Jurkat, Clone E6-1 (cell line): ENCODE data around the gene RMP24.

Experiments used
- DNase-seq: peaks from one replicate; pipeline ENCODE4 v3.0.0-alpha.2; 2011; ENCODE audit warnings: low read depth, low spot score
- H3K4me3 ChIP-seq: 2 replicates; pipeline ENCODE4 v1.5.1; 2011; ENCODE audit warnings: mild to moderate bottlenecking, low read length, control low read depth, moderate library complexity

RMP24 gene

DNA sequence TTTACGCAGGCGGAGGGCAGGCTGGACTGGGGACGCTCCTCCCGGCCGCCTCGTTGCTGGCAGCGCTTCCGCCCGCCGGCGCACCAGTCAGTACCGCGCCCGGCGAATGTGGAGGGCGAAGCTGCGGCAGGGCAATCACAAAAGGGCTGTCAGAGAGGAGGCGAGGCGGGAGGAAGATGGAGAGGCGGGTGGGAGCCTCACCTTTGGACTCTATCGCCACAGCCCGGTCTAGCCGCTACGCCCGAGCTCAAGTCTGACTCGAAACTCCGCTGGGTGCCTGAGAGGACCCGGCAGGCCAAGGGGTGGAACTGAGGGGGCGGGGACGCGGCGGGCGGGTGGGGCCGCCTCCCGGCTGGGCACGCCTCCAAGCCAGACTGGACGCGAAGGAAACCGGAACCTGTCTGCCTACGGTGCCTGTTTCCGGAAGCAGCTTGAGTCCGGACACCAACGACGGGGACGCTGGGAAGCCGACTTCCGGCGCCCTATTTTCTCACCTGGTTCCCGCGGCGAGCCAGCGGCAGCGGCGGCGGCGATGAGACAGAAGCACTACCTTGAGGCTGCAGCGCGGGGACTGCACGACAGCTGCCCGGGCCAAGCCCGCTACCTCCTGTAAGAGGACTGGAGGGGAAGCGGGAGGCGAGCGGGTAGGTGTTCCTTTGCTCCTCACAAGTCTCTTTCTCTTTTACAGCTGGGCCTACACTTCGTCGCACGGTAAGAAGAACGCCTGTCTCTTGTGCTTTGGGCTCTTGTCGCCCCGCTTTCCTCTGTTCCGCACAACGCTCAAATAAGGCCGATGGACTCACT lies at the start of gene RMP24:
Gene RMP24, plus strand, starts transcription at position 483 of the 804 bp plus-strand sequence.
- DNase-seq, result peak; percentile 95
- peak within 1 kb of the TSS; percentile 95 for H3K4me3 ChIP-seq

DNA sequence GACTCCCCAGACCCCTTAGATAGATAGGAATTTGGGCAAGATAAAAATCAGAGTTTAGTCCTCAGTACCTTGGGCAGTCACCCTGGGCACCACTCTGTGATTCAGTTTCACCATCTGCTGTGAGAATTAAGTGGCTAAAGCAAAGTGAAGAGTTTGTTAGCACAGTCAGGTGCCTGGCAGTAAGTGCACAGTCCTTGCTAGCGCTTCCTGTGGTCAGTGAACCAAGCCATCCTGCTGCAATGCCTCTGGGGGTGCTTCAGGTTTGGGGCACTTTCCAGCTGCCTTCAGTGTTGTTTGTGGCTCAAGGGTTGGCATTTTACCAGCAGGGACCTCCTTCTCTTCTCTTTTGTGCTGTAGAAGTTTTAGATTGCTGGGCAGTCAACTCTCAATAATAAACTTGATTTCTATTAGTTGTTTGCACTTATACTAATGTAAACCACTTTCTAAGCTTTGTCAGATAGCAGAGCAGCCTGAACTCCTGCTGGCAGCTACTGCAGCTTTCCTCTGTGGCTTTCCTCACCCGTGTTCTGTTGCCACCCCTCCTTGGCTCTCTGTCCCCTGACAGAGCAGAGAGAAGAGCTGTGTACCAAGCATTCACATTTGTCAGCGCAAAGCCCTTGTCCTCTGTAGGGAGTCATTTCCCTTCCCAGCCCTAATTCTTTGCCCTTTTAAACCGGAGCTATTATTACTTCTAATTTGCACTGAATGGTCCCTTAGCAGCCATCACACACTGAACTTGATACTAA lies 48.4 kb upstream of the RMP24 start:
- DNase-seq, result no peak
- H3K4me3 ChIP-seq, result no peak overlapping the region

DNA sequence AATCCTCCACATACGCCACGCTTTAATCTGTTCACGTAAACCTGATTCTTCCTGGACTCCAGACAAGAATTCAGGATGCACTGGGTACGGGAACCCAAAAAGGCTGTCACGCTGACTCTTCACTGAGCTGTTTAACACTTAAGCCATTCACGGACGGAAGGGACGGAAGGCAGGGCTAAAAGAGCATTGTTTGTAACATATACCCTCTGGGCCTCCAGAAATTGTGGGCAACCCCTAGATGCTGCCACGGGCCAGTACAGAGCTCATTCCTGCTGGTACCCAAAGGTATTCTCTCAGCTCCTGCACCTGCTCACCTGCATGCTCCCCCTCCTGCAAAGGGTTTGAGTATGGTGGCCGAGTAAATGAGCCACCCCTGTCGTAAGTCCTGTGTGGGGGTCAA lies 45.6 kb upstream of the RMP24 start:
- H3K4me3 ChIP-seq, result no peak overlapping the region

DNA sequence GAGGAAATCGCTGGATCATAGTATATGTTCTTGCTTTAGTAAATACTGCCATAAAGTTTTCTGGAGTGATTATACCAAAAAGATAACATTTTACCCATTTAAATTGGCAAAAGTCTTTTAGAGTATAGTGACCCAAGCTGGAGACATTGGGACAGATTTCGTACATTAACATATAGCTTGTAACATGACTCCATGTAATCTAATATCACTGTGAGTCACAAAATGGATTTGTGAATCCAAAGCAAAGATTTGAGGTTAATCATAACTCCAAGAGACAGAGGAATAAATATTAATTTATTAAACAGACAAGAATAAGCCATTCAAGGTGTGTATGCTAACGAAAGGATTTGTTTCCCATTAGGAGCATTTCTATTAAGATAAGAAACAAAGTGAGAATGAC lies 45.0 kb upstream of the RMP24 start:
- no peak overlapping the region for H3K4me3 ChIP-seq
- DNase-seq, result no peak

More for the DNA sequence above, 45.6 kb upstream of the RMP24 start:
- no peak for DNase-seq

DNA sequence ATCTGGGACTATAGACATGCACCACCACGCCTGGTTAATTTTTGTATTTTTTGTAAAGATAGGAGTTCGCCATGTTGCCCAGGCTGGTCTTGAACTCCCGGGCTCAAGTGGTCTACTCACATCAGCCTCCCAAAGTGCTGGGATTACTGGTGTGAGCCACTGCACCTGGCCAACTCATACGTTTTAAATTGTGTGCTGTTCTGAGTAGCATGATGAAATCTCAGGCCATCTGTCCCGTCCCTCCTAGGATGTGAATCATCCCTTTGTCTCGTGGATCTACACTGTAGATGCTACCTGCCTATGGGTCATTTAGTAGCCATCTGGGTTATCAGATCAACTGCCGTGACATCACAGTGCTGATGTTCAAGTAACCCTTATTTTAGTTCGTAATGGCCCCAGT lies 38.5 kb upstream of the RMP24 start:
- H3K4me3 ChIP-seq, result no peak overlapping the region
- no peak for DNase-seq

DNA sequence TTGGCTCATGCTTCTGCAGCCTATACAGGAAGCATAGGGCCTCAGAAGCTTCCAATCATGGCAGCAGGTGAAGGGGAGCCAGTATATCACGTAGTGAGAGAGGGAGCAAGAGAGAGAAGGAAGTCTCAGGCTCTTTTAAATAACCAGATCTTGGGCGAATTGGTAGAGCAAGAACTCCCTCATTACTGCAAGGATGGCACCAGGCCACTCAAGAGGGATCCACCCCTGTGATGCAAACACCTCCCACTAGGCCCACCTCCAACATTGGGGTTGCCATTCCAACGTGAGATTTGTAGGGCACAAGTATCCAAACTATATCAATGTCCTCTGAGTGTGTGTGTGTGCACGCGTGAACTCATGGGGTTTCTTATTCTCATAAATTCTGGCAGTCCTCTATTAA lies 37.6 kb upstream of the RMP24 start:
- H3K4me3 ChIP-seq, result no peak overlapping the region
- no peak for DNase-seq

DNA sequence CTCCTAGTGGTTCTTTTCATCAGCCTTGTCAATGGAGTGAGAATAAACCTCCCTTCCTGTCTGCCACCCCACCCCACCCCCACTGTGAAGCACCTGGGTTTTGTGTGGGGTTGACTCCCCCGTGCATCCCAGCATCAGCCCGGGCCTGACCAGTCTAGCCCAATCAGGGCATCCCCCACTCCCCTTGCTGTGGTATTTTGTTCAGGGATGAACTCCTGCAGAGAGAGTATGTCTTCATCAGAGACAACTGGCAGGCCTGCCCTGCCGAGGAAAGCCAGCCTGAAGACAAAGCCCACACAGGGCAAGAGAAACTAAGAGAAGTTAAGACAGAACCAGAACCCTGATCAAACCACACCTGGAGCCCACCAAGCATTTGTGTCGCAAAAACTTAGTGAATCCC lies 36.7 kb upstream of the RMP24 start:
- no peak overlapping the region for H3K4me3 ChIP-seq
- DNase-seq, result no peak

DNA sequence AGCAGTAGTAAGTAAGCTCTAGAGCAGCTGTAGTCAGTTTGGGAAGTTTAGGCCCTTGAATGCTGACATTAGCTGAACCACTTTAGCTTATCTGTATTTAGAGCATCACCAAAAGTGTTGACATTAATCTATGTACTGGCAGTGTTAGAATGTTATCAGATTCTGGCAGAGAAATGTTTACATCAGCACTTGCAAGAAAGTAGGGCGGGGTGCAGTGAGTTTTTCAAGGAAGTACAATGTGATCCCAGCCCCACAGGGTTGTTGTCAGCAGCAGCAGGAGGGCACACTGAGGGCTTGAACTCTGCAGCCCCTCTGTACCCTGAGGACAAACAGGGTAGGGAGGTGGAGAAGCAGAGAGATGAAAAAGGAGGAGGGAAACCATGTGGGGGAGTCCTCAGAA lies 35.5 kb upstream of the RMP24 start:
- no peak overlapping the region for H3K4me3 ChIP-seq
- no peak for DNase-seq

DNA sequence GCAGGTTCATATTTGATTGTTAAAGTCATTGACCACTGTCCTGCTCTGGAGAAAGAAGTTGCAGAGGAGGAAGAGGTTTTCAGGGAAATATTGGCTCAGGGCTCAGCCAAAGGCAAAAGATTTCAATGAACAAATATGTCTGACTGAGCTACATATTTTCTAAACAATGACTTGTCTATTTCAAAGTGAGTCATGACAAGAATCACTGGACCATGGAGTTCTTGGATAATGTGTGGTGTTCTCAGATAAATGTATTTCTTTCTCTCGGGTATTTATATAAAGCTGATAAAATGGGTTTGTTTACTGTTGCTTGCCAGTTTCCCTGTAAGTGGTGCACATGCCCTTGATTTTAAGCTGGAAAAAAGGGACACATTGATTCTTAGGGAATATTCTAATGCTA lies 34.3 kb upstream of the RMP24 start:
- no peak overlapping the region for H3K4me3 ChIP-seq
- no peak for DNase-seq

DNA sequence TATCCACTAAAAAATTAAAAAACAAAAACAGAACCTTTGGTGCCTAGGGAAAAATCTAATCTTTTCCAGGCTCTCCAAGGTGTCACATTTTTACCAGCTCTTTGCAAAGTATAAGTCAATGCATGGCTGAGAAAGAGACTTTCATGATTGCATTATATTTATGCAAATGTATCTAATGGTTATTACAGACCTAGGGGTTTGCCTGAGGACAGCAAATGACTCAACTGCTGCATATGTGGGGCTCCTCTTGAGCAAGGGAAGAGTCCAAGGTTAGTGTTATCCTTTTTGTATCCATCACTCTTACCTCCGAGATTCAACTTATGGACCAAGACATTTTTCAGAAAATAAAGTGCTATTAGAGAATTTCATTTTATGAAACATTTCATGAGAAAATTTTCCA lies 33.9 kb upstream of the RMP24 start:
- DNase-seq, result no peak
- no peak overlapping the region for H3K4me3 ChIP-seq

DNA sequence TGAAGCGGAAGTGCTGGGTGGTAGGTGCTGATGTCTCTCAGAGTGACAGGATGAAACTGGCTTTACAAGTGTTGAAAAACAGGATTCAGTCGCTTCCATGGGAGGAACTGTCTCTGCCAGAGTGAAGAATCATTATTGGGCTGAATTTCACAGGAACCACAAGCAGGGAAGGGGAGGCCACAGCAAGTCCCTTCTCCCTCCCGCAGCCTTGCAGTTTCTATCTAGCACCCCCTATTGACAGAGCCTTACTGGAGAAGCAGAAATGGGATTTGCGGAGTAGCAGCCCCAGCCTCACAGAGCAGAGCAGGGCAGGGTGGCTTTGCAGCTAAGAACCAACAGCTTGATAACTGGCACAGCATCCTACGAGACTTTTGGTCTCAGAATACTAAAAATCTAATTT lies 33.3 kb upstream of the RMP24 start:
- DNase-seq, result no peak
- no peak overlapping the region for H3K4me3 ChIP-seq

DNA sequence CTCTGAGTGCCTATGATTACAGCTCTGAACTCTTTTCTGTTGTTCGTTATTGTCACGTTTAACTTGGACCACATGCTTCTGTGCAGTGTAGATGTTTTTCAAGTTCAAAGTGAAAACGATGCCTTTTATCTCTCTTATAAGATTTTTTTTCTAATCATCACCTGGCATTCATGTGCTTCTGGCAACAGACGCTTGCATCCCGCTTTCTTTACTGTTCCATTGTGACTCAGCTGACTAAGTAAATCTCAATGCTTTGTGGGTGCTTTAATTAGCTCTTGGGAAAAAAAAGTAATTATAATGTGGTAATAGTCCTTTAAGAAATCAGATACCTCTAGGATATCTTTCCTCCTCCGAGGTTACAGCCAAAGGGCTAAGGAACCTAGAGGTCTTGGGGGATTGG lies 31.2 kb upstream of the RMP24 start:
- H3K4me3 ChIP-seq, result no peak overlapping the region
- DNase-seq, result peak; percentile 42

DNA sequence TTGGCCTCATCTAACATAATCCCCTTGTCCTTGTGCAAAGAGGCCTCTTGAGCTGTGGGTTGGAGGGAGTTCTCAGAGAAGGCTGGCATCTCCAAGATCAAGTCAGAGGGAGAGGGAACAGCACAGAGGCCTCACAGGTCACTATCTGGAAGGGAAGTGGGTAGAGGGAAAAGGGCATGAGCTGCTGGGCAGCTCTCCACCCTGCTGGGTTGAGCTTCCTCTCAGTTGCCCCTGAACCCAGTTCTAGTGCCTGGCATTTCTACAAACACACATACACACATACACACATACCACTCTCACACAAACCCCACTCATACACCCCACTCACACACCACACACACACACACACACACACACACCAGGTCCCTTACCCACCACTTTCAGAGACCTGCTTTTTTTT lies 30.3 kb upstream of the RMP24 start:
- no peak for DNase-seq
- no peak overlapping the region for H3K4me3 ChIP-seq

DNA sequence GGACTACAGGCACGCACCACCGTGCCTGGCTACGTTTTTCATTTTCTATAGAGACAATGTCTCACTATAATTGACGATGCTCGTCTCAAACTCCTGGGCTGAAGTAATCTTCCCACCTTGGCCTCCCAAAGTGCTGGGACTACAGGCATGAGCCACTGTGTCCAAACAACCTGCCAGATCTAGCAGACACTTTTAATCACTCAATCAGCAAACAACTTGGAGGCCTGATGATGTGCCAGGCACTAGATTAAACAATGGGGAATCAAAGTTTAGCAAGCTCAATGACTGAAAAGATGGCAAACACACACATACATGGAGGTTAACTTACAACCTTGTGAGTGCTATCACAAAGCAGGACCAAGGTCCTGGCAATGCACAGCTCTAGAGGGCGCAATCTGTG lies 29.8 kb upstream of the RMP24 start:
- DNase-seq, result no peak
- H3K4me3 ChIP-seq, result no peak overlapping the region

DNA sequence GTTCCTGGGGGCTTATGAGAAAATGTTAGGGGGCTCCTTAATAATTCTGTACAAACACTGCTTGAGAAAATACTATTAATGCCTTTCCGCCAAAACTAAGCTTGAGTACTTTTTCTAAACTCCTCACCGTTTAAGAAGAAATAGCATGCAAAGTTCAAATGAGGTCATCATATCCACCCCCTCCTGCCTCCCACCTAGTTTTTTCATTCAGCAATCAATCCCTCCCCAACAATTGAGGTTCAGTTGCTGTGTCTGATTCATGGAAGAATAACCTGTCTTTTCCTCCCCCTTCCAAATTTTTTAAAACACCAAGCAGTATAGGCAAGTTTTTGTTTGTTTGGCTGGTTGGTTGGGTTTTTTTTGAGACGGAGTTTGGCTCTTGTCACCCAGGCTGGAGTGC lies 24.4 kb upstream of the RMP24 start:
- no peak for DNase-seq
- H3K4me3 ChIP-seq, result no peak overlapping the region

DNA sequence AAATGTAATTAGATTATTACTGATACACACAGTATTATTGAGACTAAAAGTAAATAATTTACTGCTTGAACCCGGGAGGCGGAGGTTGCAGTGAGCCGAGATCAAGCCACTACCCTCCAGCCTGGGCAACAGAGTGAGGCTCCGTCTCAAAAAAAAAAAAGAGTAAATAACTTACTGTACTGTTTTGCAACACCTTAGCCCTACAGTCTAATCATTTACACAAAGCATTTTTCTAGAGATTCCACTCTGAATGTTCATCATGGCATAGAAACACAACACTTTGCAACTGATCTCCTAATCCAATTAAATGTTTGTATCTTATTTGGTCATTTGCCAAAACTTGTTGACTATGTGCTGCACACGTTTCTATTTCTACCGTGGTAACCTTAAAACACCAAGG lies 23.4 kb upstream of the RMP24 start:
- no peak overlapping the region for H3K4me3 ChIP-seq
- DNase-seq, result no peak

DNA sequence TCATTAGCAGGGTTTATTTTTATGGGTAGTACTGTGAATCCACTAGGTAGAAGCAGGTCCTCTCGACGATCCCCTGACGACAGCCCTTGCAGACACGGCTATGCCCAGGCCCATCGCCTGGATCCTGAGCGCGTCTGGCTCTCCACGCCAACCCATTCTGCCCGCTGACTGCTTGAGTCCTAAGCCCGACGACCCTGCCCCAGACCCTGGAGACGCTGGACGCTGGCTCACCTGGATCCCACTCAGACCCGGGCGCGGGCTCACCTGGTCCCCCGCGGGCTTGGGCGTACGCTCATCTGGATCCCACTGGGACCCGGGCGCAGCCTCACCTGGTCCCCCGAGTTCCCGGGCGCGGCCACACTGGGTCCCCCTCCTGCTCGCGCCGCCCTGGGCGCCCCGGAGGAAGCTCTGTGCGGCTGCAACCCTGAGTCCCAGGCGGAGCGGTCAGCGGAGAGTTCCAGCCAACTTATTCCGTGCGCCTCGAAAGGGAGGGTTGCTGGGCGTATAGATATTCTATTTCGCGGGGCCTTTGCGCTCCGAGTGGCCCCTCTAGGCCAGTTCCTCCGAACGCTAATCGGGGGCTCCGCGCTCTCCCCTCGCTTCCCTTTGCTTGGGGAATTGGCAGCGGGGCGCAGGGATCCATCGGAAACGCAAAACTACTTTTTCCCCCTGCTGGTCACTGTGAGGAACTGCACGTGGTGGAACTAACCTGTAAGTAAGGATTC lies 22.4 kb upstream of the RMP24 start:
- peak; percentile 42 for DNase-seq
- no peak overlapping the region for H3K4me3 ChIP-seq

DNA sequence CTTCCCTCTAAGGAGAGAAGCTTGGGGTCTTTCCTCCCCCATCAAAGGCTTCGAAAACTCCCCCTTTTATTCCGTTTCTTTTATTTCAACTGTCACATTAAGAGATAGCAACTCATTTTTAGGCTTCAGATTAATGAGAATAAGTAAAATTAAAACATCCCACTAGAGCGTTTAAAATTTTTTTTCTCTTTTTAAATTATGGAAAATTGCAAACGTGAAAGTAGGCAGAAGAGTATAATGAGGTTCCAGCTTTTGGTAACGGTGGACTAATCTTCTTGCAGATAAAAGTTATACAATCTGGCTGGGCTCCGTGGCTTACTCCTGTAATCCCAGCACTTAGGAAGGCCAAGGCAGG lies 21.9 kb upstream of the RMP24 start:
- H3K4me3 ChIP-seq, result no peak overlapping the region
- DNase-seq, result no peak

DNA sequence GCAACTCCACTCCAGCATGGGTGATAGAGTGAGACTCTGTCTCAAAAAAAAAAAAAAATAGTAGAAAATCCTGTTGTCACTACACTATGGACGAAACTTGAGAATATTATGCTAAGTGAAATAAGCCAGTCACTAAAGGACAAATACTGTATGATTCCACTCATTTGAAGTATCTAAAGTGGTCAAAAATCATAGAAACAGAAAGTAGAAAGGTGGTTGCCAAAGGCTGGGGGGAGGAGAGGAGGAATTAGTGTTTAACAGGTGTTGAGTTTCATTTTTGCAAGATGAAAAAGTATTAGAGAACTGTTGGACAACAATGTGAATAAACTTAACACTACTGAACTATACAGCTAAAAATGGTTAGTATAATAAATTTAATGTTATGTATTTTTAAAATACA lies 18.8 kb upstream of the RMP24 start:
- DNase-seq, result no peak
- no peak overlapping the region for H3K4me3 ChIP-seq

DNA sequence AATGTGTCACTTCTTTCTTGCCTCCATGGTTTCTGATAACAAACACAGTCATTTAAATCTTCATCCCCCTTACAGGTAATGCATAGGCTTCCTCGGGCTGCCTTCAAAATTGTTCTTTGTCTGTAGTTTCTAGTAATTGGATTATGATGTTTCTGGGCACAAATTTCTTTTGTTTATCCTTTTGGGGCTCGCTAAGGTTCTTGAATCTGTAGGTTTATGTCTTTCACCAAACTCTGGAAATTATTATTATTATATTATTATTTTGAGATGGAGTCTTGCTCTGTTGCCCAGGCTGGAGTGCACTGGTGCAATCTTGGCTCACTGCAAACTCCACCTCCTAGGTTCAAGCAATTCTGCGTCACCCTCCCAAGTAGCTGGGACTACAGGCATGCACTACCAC lies 16.3 kb upstream of the RMP24 start:
- no peak for DNase-seq
- H3K4me3 ChIP-seq, result no peak overlapping the region
